DOHH2 (cell line): ENCODE measurements around the gene DACH1.

Experiments used
- H3F3A ChIP-seq: fragments of 200-600 bp; sonication (generic), shearing (Covaris generic); 2 replicates; pipeline ENCODE4 v1.6.0; 2016; ENCODE audit warnings: antibody characterized with exemption, mild to moderate bottlenecking; ENCODE audit not compliant: control insufficient read depth, insufficient read depth
- H3K27ac ChIP-seq: fragments of 200-600 bp; sonication (generic); 2 replicates; pipeline ENCODE4 v1.5.1; 2014; ENCODE audit warnings: low read depth, mild to moderate bottlenecking, low read length, moderate library complexity
- H3K27me3 ChIP-seq: fragments of 200-600 bp; sonication (generic); 2 replicates; pipeline ENCODE4 v1.6.1; 2014; ENCODE audit warnings: mild to moderate bottlenecking, low read length, mixed read lengths; ENCODE audit not compliant: control insufficient read depth
- H3K36me3 ChIP-seq: fragments of 200-600 bp; sonication (generic); 2 replicates; pipeline ENCODE4 v1.6.1; 2014; ENCODE audit warnings: mild to moderate bottlenecking, low read length, moderate library complexity, mixed read lengths; ENCODE audit not compliant: control insufficient read depth
- H3K4me1 ChIP-seq: fragments of 200-600 bp; sonication (generic); 2 replicates; pipeline ENCODE4 v1.6.1; 2014; ENCODE audit warnings: mild to moderate bottlenecking, low read length, mixed read lengths; ENCODE audit not compliant: control insufficient read depth
- H3K4me2 ChIP-seq: fragments of 200-600 bp; sonication (generic); 2 replicates; pipeline ENCODE4 v1.6.0; 2014; ENCODE audit warnings: mild to moderate bottlenecking, low read length, moderate library complexity
- H3K4me3 ChIP-seq: fragments of 200-600 bp; sonication (generic); 2 replicates; pipeline ENCODE4 v1.5.1; 2014; ENCODE audit warnings: mild to moderate bottlenecking, low read length, mixed read lengths
- H3K79me2 ChIP-seq: fragments of 200-600 bp; sonication (generic); 2 replicates; pipeline ENCODE4 v1.6.1; 2014; ENCODE audit warnings: mild to moderate bottlenecking, low read length, mixed read lengths; ENCODE audit not compliant: control insufficient read depth
- H3K9me2 ChIP-seq: fragments of 200-600 bp; sonication (generic); replicated peaks from 2 replicates; pipeline ENCODE4 v1.6.1; 2014; ENCODE audit warnings: mild to moderate bottlenecking, low read length, mixed read lengths; ENCODE audit not compliant: control insufficient read depth
- H3K9me3 ChIP-seq: fragments of 200-600 bp; sonication (generic); 2 replicates; pipeline ENCODE4 v1.6.1; 2014; ENCODE audit warnings: antibody characterized with exemption, low read length, mixed read lengths; ENCODE audit not compliant: control insufficient read depth, insufficient read depth
- H4K20me1 ChIP-seq: fragments of 200-600 bp; sonication (generic); 2 replicates; pipeline ENCODE4 v1.6.0; 2014; ENCODE audit warnings: low read depth, mild to moderate bottlenecking, antibody characterized with exemption, low read length, moderate library complexity; ENCODE audit not compliant: control insufficient read depth, insufficient read depth
- EZH2phosphoT487 ChIP-seq: fragments of 200-600 bp; sonication (generic); IDR thresholded peaks from 2 replicates; pipeline ENCODE4 v1.6.1; 2017; ENCODE audit warnings: borderline replicate concordance, mild to moderate bottlenecking, antibody characterized with exemption, low read length, moderate library complexity, mixed read lengths
- TF ChIP-seq, protein P1 (sequence below): fragments of 200-600 bp; sonication (generic); IDR thresholded peaks from one replicate; pipeline ENCODE4 v1.5.1; 2014; ENCODE audit warnings: antibody characterized with exemption, mild to moderate bottlenecking, low read depth, low read length; ENCODE audit not compliant: poor library complexity, severe bottlenecking

DACH1 gene

GRCh38 chr13:71412231-71412630 is 454.8 kb downstream of the DACH1 start:
- Histone ChIP-seq H3K27me3 (no peaks in the 10 kb centered on the region), H3K4me2 (no peak overlapping the region), H3K36me3 (no peaks in the 10 kb centered on the region), H3K9me3 (no peaks in the 10 kb centered on the region), H3K79me2 (no peaks in the 10 kb centered on the region), H4K20me1 (no peaks in the 10 kb centered on the region), H3K4me1 (no peaks in the 10 kb centered on the region), H3F3A (no peaks in the 10 kb centered on the region), H3K9me2 (no peaks in the 10 kb centered on the region), H3K27ac (no peak overlapping the region), H3K4me3 (no peak overlapping the region)
- TF ChIP-seq, protein P1, sequence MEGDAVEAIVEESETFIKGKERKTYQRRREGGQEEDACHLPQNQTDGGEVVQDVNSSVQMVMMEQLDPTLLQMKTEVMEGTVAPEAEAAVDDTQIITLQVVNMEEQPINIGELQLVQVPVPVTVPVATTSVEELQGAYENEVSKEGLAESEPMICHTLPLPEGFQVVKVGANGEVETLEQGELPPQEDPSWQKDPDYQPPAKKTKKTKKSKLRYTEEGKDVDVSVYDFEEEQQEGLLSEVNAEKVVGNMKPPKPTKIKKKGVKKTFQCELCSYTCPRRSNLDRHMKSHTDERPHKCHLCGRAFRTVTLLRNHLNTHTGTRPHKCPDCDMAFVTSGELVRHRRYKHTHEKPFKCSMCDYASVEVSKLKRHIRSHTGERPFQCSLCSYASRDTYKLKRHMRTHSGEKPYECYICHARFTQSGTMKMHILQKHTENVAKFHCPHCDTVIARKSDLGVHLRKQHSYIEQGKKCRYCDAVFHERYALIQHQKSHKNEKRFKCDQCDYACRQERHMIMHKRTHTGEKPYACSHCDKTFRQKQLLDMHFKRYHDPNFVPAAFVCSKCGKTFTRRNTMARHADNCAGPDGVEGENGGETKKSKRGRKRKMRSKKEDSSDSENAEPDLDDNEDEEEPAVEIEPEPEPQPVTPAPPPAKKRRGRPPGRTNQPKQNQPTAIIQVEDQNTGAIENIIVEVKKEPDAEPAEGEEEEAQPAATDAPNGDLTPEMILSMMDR: no peak
- no peak for TF ChIP-seq EZH2phosphoT487

DNA sequence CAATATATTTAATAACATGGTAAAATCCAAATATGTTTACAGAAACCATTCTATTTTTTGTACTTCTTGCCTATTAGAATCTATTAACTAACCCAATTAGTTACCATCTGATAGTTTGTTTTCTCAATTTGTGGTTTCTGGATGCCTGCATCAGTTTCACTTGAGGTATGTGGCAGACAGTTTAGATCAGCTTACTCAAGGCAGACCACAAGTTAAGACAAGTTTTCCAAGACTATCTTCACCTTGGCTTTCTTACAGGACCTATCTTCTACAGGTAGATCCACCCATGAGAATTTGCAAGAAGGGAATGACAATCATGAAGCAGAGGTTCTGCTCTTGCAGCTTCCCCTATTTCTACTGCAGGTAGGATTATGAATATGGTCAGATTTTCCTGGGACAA is 458.6 kb downstream of the DACH1 start:
- no peaks in the 10 kb centered on the region for H3F3A ChIP-seq
- H3K27me3 ChIP-seq: no peaks in the 10 kb centered on the region
- no peaks in the 10 kb centered on the region for H3K4me1 ChIP-seq
- H3K4me3 ChIP-seq: no peak overlapping the region
- no peaks in the 10 kb centered on the region for H3K9me2 ChIP-seq
- no peaks in the 10 kb centered on the region for H3K79me2 ChIP-seq
- H3K4me2 ChIP-seq: no peak overlapping the region
- TF ChIP-seq, protein P1: no peak
- TF ChIP-seq EZH2phosphoT487: no peak
- H3K27ac ChIP-seq: no peak overlapping the region
- H3K36me3 ChIP-seq: no peaks in the 10 kb centered on the region
- no peaks in the 10 kb centered on the region for H3K9me3 ChIP-seq
- no peaks in the 10 kb centered on the region for H4K20me1 ChIP-seq

- H3K9me3 ChIP-seq: no peaks in the 10 kb centered on the region; the same call in 1 of the 2 replicates
- H3K9me2 ChIP-seq: no peaks in the 10 kb centered on the region
- no peak overlapping the region for H3K4me3 ChIP-seq
- H4K20me1 ChIP-seq: no peaks in the 10 kb centered on the region
- no peaks in the 10 kb centered on the region for H3K79me2 ChIP-seq
- H3K4me1 ChIP-seq: no peaks in the 10 kb centered on the region
- H3K36me3 ChIP-seq: no peaks in the 10 kb centered on the region
- H3K4me2 ChIP-seq: no peak overlapping the region
- no peak overlapping the region for H3K27ac ChIP-seq
- no peak for TF ChIP-seq EZH2phosphoT487
- TF ChIP-seq, protein P1: no peak
- H3F3A ChIP-seq: no peaks in the 10 kb centered on the region
- no peaks in the 10 kb centered on the region for H3K27me3 ChIP-seq
Observed at GRCh38 chr13:71399631-71400215, 467.3 kb downstream of the DACH1 start.
